ENCODE data around the gene ATAD3A.
"Not testable (repeated sequence)": the region's sequence is repeated elsewhere in the genome, so short reads cannot be mapped to it uniquely, and the experiment has no call there.

ATAD3A gene

DNA sequence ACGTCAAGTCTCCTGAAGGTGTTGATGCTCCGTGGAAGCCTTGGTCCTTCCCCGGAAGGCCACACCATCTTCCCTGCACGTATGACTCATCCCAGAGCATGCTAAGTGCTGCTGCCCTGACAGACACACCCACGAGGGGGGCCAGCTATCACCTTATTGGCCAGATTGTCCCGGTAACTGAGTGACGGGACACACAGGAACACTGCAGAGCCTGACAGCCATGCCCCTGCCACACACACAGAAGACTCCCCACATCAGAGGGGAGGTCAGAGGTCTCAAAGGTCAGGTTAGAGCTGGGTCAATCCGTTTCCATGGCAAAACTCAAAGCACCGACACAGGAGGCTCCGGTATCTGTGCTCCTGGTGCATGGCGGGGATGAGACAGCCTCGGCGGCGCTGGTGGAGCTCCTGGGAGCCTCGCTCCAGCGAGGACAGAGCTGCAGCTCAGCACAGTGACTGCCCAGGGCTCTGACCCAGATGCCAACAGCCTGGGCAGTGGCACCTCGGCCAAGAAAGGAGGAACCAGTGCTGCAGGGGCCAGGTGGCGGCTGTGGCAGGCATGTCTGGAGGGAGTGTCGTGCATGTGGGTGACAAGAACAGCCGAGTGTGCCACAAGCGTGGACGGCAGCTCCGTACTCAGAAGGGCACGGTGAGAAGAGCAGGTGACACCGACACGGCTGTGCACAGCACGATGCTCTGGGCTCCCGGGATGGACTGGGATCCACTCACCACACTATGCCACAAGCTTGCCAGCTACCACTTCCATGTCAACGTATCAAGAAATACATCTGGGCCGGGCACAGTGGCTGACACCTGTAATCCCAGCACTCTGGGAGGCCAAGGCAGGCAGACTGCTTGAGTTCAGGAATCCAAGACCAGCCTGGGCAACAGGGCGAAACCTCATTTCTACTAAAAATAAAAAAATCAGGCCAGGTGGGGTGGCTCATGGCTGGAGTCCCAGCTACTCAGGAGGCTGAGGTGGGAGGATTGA is 43.3 kb downstream of the ATAD3A start:
- DNase-seq (ENCODE audit: low read depth in 3 of 3), result no peak

DNA sequence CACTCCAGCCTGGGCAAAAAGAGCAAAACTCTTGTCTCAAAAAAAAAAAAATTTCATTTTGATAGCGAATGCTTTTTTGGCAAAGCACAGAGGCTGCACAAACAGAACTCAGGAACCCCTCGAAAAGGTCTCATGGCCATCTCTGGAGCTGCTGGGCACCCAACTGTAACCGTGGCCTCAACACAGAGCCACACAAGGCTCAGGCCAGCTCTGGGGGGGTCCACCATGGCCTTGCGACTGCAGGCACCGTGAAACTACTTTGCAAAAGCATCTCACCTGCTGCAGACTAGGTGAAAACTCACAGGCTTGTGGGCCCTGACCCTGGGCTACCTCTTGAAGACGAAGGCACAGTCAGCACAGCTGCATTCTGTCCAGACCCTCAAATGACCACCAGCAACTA is 44.5 kb downstream of the ATAD3A start:
- DNase-seq (ENCODE audit: low read depth in 3 of 3), result no peak

GRCh38 chr1:1556961-1557360 is 45.0 kb downstream of the ATAD3A start:
- DNase-seq (ENCODE audit: low read depth in 3 of 3), result not testable (repeated sequence)

DNA sequence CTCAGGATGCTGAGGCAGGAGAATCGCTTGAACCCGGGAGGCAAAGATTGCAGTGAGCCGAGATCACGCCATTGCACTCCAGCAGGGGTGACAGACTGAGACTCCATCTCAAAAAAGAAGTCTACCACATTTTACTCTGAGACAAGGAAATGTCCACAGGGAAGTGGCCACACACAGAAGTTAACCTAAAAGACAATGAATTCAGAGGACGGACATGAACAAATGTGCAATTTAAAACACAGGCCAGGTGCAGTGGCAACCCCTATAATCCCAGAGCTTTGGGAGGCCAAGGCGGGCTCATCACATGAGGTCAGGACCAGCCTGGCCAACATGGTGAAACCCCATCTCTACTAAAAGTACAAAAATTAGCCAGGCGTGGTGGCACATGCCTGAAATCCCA is 45.7 kb downstream of the ATAD3A start:
- DNase-seq (ENCODE audit: low read depth in 3 of 3), result not testable (repeated sequence)

GRCh38 chr1:1558591-1558990 is 46.6 kb downstream of the ATAD3A start:
- DNase-seq (ENCODE audit: low read depth in 3 of 3), result no peak

GRCh38 chr1:1559066-1559465 is 47.1 kb downstream of the ATAD3A start:
- no peak for DNase-seq (ENCODE audit: low read depth in 3 of 3)

GRCh38 chr1:1560178-1560577 is 48.2 kb downstream of the ATAD3A start:
- no peak for DNase-seq (ENCODE audit: low read depth in 3 of 3)

DNA sequence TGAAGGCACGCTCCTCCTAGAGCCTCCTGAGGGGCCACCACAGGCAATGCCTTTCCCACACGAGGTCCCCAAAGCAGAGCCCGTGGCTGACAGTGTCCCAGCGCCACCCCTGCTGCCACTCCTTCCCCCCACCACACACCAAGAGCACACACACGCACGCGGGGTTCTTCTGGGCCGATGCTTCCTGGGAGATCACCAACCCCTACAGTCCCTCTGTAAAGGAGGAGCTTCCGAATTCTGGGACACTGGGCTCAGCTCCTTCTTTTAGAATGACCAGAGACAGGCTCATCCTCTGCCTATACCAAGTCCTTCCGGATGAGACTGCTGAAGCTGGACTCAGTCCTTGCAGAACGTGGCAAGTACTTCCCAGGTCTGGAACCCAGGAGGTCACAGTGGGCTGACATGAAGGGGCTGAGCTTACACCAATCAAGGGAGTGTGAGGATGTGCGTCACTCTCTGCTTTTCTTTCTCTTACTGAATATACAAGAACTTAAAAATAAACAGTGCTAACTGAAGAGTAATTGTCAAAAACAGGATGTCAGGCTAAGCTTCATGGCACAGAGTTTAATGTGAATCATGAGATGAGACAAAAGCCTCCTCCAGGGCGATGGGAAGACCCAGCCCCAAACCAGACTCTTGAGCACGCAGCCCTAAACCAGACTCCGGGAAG is 50.0 kb downstream of the ATAD3A start:
- DNase-seq (ENCODE audit: low read depth in 3 of 3), result no peak

- DNase-seq (ENCODE audit: low read depth in 3 of 3), result no peak
These were observed 50.7 kb downstream of the ATAD3A start for GRCh38 chr1:1562556-1563195.

- no peak for DNase-seq (ENCODE audit: low read depth in 3 of 3)
These were observed 51.7 kb downstream of the ATAD3A start for GRCh38 chr1:1563688-1564087.

GRCh38 chr1:1564268-1564667 is 52.3 kb downstream of the ATAD3A start:
- DNase-seq (ENCODE audit: low read depth in 3 of 3), result no peak

- no peak for DNase-seq (ENCODE audit: low read depth in 3 of 3)
These were observed 53.4 kb downstream of the ATAD3A start for GRCh38 chr1:1565340-1565739.

DNA sequence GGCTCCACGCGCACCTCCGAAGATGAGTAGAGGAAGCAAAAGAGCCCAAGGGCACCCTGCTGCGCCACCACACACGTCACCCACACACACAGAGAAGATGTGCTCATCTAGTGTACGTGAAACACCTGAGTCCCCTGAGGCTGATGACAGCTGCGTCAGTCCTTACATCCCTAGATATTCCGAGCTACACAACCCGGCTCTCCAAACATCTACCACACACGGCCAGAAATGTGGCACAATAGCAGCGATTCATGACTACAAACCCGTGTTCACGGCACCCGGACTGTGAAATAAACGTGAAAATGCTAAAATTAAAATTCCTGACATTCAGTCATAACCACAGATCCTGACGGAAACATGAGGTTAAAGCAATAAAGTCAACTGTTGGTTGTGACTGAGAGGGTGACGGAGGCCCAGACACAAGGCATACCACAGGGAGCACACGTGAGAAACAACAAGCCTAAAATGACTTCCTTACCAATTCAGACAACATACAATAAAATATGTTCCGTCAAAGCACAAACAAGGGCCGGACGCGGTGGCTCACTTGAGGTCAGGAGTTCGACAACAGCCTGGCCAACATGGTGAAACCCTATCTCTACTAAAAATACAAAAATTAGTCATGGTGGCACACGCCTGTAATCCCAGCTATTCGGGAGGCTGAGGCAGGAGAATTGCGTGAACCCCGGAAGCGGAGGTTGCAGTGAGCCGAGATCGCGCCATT is 55.4 kb downstream of the ATAD3A start:
- DNase-seq (ENCODE audit: low read depth in 3 of 3), result no peak

- DNase-seq (ENCODE audit: low read depth in 3 of 3), result no peak
These were observed 55.9 kb downstream of the ATAD3A start for GRCh38 chr1:1567891-1568291.

DNA sequence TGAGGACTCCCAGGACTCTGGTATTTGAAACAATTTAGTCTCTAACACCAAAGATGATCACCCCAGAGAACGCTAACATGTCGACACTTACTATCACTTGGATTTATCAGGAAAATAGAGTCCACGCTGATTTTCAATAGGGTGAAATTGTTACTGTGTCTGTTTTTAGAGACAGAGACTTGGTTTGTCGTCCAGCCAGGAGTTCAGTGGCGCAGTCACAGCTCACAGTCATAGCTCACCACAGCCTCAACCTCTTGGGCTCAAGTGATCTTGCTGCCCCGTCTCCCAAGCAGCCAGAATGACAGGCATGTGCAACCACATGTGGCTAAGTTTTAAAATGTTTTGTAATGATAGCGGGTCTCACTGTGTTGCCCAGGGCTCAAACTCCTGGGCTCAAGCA is 57.4 kb downstream of the ATAD3A start:
- DNase-seq (ENCODE audit: low read depth in 3 of 3), result no peak

- DNase-seq (ENCODE audit: low read depth in 3 of 3), result peak; percentile 35 to 65 (median 49)
These were observed 62.1 kb downstream of the ATAD3A start for GRCh38 chr1:1573843-1574720.

DNA sequence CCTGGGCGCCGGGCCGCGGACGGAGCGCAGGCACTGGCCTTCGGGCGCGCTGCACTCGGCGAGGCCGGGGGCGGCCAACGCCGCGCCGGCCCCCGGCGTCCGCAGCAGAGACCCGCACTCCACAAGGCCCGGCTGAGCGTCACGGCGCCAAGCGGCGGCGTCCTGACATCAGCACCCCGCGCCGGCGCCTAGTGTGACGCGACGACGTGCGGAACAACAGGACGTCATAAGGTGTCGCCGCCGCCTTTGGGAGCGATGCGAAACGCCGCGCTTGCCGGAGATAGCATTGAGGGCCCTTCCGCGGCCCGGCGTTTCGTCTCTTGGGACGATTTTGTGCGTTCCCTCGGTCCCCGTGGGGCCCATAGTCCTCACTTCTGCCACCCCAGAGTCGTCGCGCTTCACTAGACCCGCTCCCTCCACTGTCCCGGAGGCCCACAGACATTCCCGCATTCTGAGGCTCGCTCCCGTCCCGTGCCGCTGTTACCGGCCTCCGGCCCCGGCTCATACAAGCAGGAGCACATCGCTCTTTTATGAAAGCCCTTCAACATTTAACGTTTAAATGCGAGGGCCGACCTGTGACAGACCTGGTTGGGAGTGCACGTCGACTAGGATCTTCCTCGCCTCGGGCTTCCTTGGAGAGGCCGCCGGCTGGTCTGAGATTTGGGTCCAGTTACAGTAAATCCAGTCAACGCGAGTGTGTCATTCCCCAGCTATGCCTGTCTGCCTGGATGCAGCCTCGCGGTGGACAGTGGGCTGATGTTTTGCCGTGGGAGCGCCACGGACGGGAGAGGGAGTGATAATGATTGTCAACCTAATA is 63.0 kb downstream of the ATAD3A start, which contains the start of gene SSU72:
Gene SSU72 (minus strand): TSS at position 143 of the 817 bp plus-strand sequence. CDS start 306 bp downstream, outside the sequence.
- peak; percentile 82 to 92 (median 88) for DNase-seq (ENCODE audit: low read depth in 3 of 3)

DNA sequence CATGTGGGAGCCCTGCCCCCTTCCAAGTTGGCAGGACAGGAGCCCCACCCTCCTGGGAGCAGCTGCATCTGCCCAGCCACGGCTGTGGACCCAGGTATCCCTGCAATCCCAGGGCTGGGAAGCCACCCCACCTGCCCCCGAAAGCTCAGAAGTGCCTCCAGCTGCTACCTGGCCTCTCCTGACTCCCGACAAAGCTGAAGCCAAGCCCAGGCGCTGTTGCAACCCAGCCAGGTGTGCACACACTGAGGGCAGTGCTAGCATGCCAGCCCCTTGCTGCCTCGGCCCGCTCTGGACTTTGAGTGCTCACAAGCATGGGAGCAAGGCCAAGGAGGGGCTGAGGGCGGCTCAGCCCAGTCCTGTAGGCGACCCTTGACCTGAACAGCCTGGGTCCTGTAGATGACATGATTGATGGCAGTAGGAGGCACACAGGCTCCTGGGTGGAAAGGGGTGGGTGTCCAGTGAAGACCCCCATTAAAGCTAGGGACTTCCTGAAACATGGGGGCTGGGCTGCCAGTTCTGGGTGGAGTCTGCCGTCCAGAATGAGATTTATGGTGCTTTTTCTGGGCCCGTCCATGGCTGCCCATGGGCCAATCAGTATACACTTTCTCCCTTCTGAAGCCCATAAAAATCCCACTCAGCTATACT is 65.5 kb downstream of the ATAD3A start:
- DNase-seq (ENCODE audit: low read depth in 3 of 3), result no peak

DNA sequence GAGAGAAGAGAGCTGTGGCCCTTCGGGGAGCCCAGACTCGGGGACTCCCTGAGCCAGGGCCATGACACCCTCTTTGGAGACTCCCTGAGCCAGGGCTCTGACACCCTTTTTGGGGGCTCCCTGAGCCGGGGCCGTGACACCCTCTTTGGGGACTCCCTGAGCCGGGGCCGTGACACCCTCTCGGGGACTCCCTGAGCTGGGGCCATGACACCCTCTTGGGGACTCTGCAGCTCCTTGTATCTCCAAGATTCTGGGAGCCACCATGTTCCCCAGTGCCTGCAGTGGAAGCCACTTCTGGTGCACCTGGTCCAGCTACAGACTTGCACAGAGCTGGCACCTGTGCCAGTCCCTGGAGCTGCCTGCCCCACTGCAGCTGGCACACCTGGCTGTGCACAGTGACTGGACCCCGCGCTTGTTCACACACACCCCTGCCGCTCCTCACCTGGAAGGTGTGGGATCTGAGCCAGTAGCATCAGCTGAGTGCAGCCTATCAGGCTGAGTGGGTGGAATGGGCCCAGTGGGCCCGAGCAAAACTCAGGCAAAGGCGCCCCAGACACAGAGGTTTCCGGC is 66.5 kb downstream of the ATAD3A start:
- no peak for DNase-seq (ENCODE audit: low read depth in 3 of 3)
